Liver (tissue), 9 donors: ENCODE measurements around the gene ZNF669. TPM values are rescaled to one million over a fixed set of nuclear protein-coding genes. Genes with fewer than 3 reads are reported as not detected.
A peak's percentile ranks its signal among the peaks of the same experiment; 100 is the strongest.

Source experiments
- DNase-seq: peaks from one replicate; pipeline ENCODE4 v3.0.0-alpha.2; 2017; ENCODE audit warnings: low spot score
- H3K27ac ChIP-seq, 2 donors: one replicate each; pipeline ENCODE4 v1.7.0; 2013; ENCODE audit warnings: inconsistent platforms in 2 of 2, low read length in 2 of 2, control low read depth in 1 of 2, low read depth in 1 of 2, mild to moderate bottlenecking in 1 of 2
- H3K27me3 ChIP-seq, 4 donors: one replicate each; pipeline versions ENCODE4 v1.6.1 to v1.7.0; 2013; ENCODE audit warnings: low read length in 3 of 4, inconsistent platforms in 1 of 4, mild to moderate bottlenecking in 1 of 4, moderate library complexity in 1 of 4; ENCODE audit not compliant: control insufficient read depth in 4 of 4, insufficient read depth in 4 of 4
- H3K36me3 ChIP-seq, 4 donors: one replicate each; pipeline versions ENCODE4 v1.6.1 to v1.7.0; 2013; ENCODE audit warnings: low read length in 3 of 4, mild to moderate bottlenecking in 3 of 4, low read depth in 1 of 4, moderate library complexity in 1 of 4; ENCODE audit not compliant: control insufficient read depth in 4 of 4, insufficient read depth in 3 of 4
- H3K4me1 ChIP-seq, 4 donors: one replicate each; pipeline versions ENCODE4 v1.6.1 to v1.7.0; 2013; ENCODE audit warnings: low read length in 3 of 4, mild to moderate bottlenecking in 3 of 4, moderate library complexity in 1 of 4; ENCODE audit not compliant: control insufficient read depth in 4 of 4, insufficient read depth in 4 of 4
- H3K4me3 ChIP-seq, 3 donors: one replicate each; pipeline versions ENCODE4 v1.6.1 to v1.7.0; 2013; ENCODE audit warnings: low read length in 3 of 3, control low read depth in 1 of 3, low read depth in 1 of 3, mild to moderate bottlenecking in 1 of 3
- H3K9ac ChIP-seq, 2 donors: one replicate each; pipeline ENCODE4 v1.7.0; 2013; ENCODE audit warnings: low read length in 2 of 2, mild to moderate bottlenecking in 2 of 2, moderate library complexity in 2 of 2, control low read depth in 1 of 2, low read depth in 1 of 2
- H3K9me3 ChIP-seq, 4 donors: one replicate each; pipeline versions ENCODE4 v1.6.1 to v1.7.0; 2013; ENCODE audit warnings: low read length in 3 of 4; ENCODE audit not compliant: control insufficient read depth in 4 of 4
- CTCF ChIP-seq: fragments of 150-350 bp; IDR thresholded peaks from 2 replicates; pipeline ENCODE4 v1.5.1; 2017; ENCODE audit warnings: improper control_type of control experiment, low read depth, low read length; ENCODE audit not compliant: missing input control
- EGR1 ChIP-seq, 2 donors: IDR thresholded peaks; 2 replicates each; pipeline ENCODE4 v1.6.1; 2016 to 2018; ENCODE audit warnings: antibody characterized with exemption in 2 of 2, low read depth in 2 of 2
- FOXA1 ChIP-seq: IDR thresholded peaks from 2 replicates; pipeline ENCODE4 v1.6.1; 2016; ENCODE audit warnings: antibody characterized with exemption
- FOXA2 ChIP-seq: IDR thresholded peaks from 2 replicates; pipeline ENCODE4 v1.6.1; 2016; ENCODE audit warnings: antibody characterized with exemption
- GABPA ChIP-seq, 2 donors: IDR thresholded peaks in 1 of 2; conservative IDR thresholded peaks in 1 of 2; 2 replicates each; pipeline ENCODE4 v1.6.1; 2016; ENCODE audit warnings: antibody characterized with exemption in 2 of 2, mild to moderate bottlenecking in 1 of 2, moderate library complexity in 1 of 2
- HNF4A ChIP-seq, 2 donors: conservative IDR thresholded peaks; 2 replicates each; pipeline ENCODE4 v1.6.1; 2016; ENCODE audit warnings: antibody characterized with exemption in 2 of 2, mild to moderate bottlenecking in 2 of 2
- HNF4G ChIP-seq: IDR thresholded peaks from 2 replicates; pipeline ENCODE4 v1.6.1; 2016; ENCODE audit warnings: antibody characterized with exemption
- JUND ChIP-seq, 2 donors: IDR thresholded peaks; 2 replicates each; pipeline ENCODE4 v1.6.1; 2016; ENCODE audit warnings: antibody characterized with exemption in 2 of 2
- MAX ChIP-seq: IDR thresholded peaks from 2 replicates; pipeline ENCODE4 v1.6.1; 2016; ENCODE audit warnings: antibody characterized with exemption
- NR2F2 ChIP-seq: IDR thresholded peaks from 2 replicates; pipeline ENCODE4 v1.6.1; 2016; ENCODE audit warnings: antibody characterized with exemption
- RAD21 ChIP-seq, 2 donors: IDR thresholded peaks; 2 replicates each; pipeline ENCODE4 v1.6.1; 2016; ENCODE audit warnings: antibody characterized with exemption in 2 of 2, mild to moderate bottlenecking in 2 of 2
- RXRA ChIP-seq, 2 donors: IDR thresholded peaks; 2 replicates each; pipeline ENCODE4 v1.6.1; 2017 to 2018; ENCODE audit warnings: antibody characterized with exemption in 2 of 2, mild to moderate bottlenecking in 1 of 2
- SP1 ChIP-seq: IDR thresholded peaks from 2 replicates; pipeline ENCODE4 v1.6.1; 2018; ENCODE audit warnings: antibody characterized with exemption, mild to moderate bottlenecking
- TAF1 ChIP-seq: conservative IDR thresholded peaks from 2 replicates; pipeline ENCODE4 v1.6.1; 2016; ENCODE audit warnings: antibody characterized with exemption, mild to moderate bottlenecking
- YY1 ChIP-seq: IDR thresholded peaks from 2 replicates; pipeline ENCODE4 v1.6.1; 2016; ENCODE audit warnings: antibody characterized with exemption, mild to moderate bottlenecking
- ZBTB33 ChIP-seq: IDR thresholded peaks from 2 replicates; pipeline ENCODE4 v1.6.1; 2016; ENCODE audit warnings: antibody characterized with exemption
- WGBS: extraction: QIAGEN DNeasy Blood & Tissue Kit; methylation state at CpG from one replicate; pipeline ENCODE4 v1.1.7; 2013; 5-methylcytosine and 5-hydroxymethylcytosine counted together
- polyA plus RNA-seq, 2 donors: library from polyadenylated mRNA; stranded (reverse) in 1 of 2; unstranded in 1 of 2; fragments of 200-250 nt in 1 of 2; fragments of >200 nt in 1 of 2; fragmentation: Nextera tagmentation in 1 of 2; extraction: Ambion mirVana in 1 of 2; gene quantifications; one replicate each; pipeline versions ENCODE4 v1.2.1 to v1.2.3, GENCODE V29; 2013 to 2015
- total RNA-seq, 2 donors: library from RNA; depleted of rRNA; stranded (reverse); fragments of >200 nt; gene quantifications; one replicate each; pipeline ENCODE4 v1.2.3, GENCODE V29; 2014
- TF ChIP-seq, protein P1 (sequence below): IDR thresholded peaks from 2 replicates; pipeline ENCODE4 v1.6.1; 2016; ENCODE audit warnings: antibody characterized with exemption
- TF ChIP-seq, protein P2 (sequence below): IDR thresholded peaks from 2 replicates; pipeline ENCODE4 v1.6.1; 2016; ENCODE audit warnings: antibody characterized with exemption, mild to moderate bottlenecking
- donor health status: healthy.
- donor health status: healthy.
- donor health status: healthy.
- donor health status: healthy.
- donor health status: healthy.

ZNF669 gene
- total RNA-seq, result 1 to 10 TPM; 2.3 to 4.2 TPM
- 1 to 10 TPM; 1.2 to 2.2 TPM for polyA plus RNA-seq

DNA sequence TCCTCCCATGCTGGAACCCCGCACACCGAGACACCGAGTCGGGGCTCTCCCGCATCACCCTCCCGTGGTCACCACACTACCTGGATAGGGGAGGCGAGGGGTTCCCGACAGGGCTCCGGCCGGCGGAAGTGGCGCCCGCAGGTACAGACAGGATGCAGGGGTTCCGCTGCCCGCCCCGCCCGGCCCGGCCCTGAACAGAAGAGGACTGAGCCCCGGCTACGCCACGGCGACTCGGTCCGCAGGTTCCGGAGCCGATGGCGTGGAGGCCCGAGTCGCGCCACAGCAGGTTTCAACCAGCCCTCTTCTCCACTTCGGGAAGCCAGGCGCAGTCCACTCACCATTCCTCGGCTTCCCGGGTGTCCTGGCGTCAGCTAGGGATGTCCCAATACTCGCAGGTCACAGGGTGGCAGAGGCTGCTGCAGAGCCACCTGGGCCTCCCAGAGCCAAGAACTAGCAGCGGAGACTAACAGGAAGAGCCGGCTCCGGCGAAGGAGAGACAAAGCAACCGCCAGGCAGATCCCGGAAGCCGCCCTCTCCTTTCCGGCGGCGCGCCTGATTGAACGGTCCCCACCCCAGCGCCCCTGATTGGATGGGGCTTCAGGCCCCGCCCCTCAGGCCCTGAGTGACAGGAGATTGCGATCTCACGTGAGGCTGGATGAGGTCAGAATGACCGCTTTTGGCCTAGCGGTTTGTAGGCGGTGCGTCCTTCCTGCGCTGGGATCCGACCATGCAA is at the start of gene ZNF669:
ZNF669 (minus strand) TSS at position 498 of the 733 bp plus-strand sequence; CDS start at position 341, 157 bp downstream.
- H3K9me3 ChIP-seq, result peaks cover 15 to 37% (median 20%) of the 10 kb centered on the region in 4 donors
- under 1% methylated on average over 58 of the region's 58 CpGs for WGBS

More for the DNA sequence above, at the start of gene ZNF669:
- Histone ChIP-seq H3K9ac (peak within 1 kb of the TSS; percentile 26 to 64), H3K36me3 (peaks cover 1 to 26% (median 20%) of the 10 kb centered on the region in 4 donors), H3K27me3 (no peaks in the 10 kb centered on the region), H3K4me1 (peaks cover 0 to 10% (median under 1%) of the 10 kb centered on the region in 4 donors), H3K4me3 (peak within 1 kb of the TSS; percentile 80 to 95 (median 85)), H3K27ac (peak within 1 kb of the TSS; percentile 63 to 86)
- TF ChIP-seq JUND (IDR thresholded peaks at IDR 0.05), result peak; percentile 65 to 67
- no peak for TF ChIP-seq CTCF
- no peak for TF ChIP-seq FOXA1
- TF ChIP-seq HNF4G, result no peak
- peak; percentile 90 to 96 for TF ChIP-seq GABPA (IDR thresholded peaks at IDR 0.05 in 1 of 2, conservative IDR thresholded peaks at IDR 0.05 in 1 of 2)
- no peak for TF ChIP-seq FOXA2
- peak; percentile 80 for TF ChIP-seq MAX
- peak; percentile 88 for TF ChIP-seq SP1
- TF ChIP-seq ZBTB33, result peak; percentile 51
- TF ChIP-seq HNF4A (conservative IDR thresholded peaks at IDR 0.05), result no peak
- TF ChIP-seq RXRA (IDR thresholded peaks at IDR 0.05), result peak; percentile 12 to 44
- TF ChIP-seq YY1, result peak; percentile 51
- TF ChIP-seq RAD21 (IDR thresholded peaks at IDR 0.05), result peak in 1 of 2 donors; percentile 27
- TF ChIP-seq, protein P1, sequence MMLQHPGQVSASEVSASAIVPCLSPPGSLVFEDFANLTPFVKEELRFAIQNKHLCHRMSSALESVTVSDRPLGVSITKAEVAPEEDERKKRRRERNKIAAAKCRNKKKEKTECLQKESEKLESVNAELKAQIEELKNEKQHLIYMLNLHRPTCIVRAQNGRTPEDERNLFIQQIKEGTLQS, result no peak
- peak; percentile 13 for TF ChIP-seq NR2F2
- peak; percentile 87 for TF ChIP-seq TAF1
- TF ChIP-seq, protein P2, sequence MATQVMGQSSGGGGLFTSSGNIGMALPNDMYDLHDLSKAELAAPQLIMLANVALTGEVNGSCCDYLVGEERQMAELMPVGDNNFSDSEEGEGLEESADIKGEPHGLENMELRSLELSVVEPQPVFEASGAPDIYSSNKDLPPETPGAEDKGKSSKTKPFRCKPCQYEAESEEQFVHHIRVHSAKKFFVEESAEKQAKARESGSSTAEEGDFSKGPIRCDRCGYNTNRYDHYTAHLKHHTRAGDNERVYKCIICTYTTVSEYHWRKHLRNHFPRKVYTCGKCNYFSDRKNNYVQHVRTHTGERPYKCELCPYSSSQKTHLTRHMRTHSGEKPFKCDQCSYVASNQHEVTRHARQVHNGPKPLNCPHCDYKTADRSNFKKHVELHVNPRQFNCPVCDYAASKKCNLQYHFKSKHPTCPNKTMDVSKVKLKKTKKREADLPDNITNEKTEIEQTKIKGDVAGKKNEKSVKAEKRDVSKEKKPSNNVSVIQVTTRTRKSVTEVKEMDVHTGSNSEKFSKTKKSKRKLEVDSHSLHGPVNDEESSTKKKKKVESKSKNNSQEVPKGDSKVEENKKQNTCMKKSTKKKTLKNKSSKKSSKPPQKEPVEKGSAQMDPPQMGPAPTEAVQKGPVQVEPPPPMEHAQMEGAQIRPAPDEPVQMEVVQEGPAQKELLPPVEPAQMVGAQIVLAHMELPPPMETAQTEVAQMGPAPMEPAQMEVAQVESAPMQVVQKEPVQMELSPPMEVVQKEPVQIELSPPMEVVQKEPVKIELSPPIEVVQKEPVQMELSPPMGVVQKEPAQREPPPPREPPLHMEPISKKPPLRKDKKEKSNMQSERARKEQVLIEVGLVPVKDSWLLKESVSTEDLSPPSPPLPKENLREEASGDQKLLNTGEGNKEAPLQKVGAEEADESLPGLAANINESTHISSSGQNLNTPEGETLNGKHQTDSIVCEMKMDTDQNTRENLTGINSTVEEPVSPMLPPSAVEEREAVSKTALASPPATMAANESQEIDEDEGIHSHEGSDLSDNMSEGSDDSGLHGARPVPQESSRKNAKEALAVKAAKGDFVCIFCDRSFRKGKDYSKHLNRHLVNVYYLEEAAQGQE, result peak; percentile 75
- peak in 1 of 2 donors; percentile 14 for TF ChIP-seq EGR1 (IDR thresholded peaks at IDR 0.05; ENCODE audit: low read depth in 2 of 2)
- DNase-seq, result peak; percentile 95
